ENCODE measurements around the gene TTLL7. TPM values are rescaled to one million over a fixed set of nuclear protein-coding genes. Genes with fewer than 3 reads are reported as not detected.

TTLL7 gene
- total and polyA plus RNA-seq, 2 donors (not counting 1 experiment from before 2014, with no cell fraction given) = 0.01 TPM; not detected in 1

DNA sequence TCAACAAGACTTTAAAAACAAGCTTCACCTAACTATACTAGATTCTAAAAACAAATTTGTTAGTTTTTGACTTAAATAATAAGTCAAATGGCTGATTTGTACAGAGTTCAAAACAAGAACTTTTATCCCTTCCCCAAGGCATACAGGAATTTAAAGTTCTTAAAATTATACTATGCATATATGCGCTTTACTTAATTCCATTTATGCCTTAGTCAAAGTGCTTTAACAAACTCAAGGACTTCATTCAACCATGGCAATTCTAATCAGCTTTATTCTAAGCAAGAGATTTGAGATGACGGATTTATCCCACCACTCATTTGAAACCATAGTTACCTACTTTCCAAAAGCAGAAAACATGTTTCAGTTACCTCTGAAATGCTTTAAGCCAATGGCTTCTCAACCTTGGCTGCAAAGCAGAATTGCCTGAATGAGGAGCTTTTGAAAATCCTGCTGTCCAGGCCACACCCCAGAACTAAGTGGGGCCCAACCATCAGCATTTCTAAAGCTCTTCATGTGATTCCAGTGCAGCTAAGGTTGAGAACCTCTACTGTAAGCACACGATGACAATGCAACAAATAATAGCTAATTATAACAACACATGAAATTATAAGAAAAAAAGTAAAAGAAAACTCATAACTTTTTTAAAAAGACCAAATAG, 44.6 kb downstream of the TTLL7 start:
- DNase-seq = no peak

DNA sequence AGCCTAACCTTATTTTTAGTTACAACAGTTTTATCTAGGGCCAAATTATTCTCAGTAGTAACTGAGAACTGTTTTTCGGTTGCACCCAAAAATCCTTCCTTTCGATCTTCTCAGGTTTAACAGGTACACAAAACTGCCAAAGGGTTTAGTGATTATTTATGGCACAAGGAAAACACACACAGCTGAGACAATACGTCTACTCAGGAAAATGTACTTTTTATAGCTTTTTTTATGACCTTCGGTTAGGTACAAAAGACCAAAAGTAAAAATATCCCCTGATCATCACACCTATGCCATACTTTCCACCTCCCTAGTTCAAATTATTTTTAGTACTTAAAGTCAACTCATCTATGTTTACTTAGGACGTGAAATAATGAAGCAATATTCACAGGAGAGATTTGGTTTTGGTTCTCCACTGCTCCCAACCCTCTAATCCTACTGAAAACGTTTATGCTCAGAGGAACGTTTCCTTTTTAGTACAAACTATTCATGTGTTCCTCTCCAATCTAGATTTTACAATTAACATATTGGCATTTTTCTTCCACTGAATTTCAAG, 48.7 kb downstream of the TTLL7 start:
- Mint-ChIP-seq H3K4me3 (no peak overlapping the region), H3K9me3 (ENCODE audit: insufficient read depth) (no peaks in the 10 kb centered on the region), H3K27ac (no peak overlapping the region), H3K27me3 (peaks cover 15% of the 10 kb centered on the region), H3K4me1 (no peaks in the 10 kb centered on the region)
- no peak for ATAC-seq (ENCODE audit: low read depth)
- no peaks in the 10 kb centered on the region for H3K36me3 ChIP-seq (replicated peaks in 1 of 2; ENCODE audit: control extremely low read depth in 1 of 2, control insufficient read depth in 1 of 2, extremely low read depth in 1 of 2, insufficient read depth in 2 of 2, low read length in 1 of 2)
- no CpG with 5 or more reads among the region's 7 CpGs for WGBS (ENCODE audit: insufficient coverage)
- peaks cover 0 to 4% (median 0%) of the 10 kb centered on the region in 4 experiments for H3K27me3 ChIP-seq (replicated peaks in 1 of 4; ENCODE audit: control extremely low read depth in 1 of 4, control insufficient read depth in 3 of 4, insufficient read depth in 4 of 4, low read length in 3 of 4)
- H3K4me1 ChIP-seq (ENCODE audit: control insufficient read depth in 2 of 2, insufficient read depth in 2 of 2, low read length in 2 of 2) = no peaks in the 10 kb centered on the region
- ChIA-PET POLR2A (no interaction called here), CTCF (no interaction called here)
- H3K4me2 ChIP-seq (replicated peaks; ENCODE audit: low read depth, low read length, poor library complexity, severe bottlenecking) = no peak overlapping the region
- H3K9ac ChIP-seq (ENCODE audit: low read length) = no peak overlapping the region
- no peak for DNase-seq
- H4K20me1 ChIP-seq (ENCODE audit: control insufficient read depth, insufficient read depth, low read length, poor library complexity, severe bottlenecking) = no peaks in the 10 kb centered on the region
- H3K79me2 ChIP-seq (ENCODE audit: control insufficient read depth, insufficient read depth, low read length) = no peaks in the 10 kb centered on the region
- no peak overlapping the region for H2AFZ ChIP-seq (ENCODE audit: insufficient read depth, low read depth, low read length, poor library complexity, severe bottlenecking)
- H3K4me3 ChIP-seq (ENCODE audit: control extremely low read depth in 1 of 5, extremely low read depth in 1 of 5, insufficient read depth in 1 of 5, low read depth in 2 of 5, low read length in 4 of 5) = no peak overlapping the region
- intact Hi-C loops (cut with micrococcal nuclease) = no loop called here
- H3K9me3 ChIP-seq (ENCODE audit: control extremely low read depth in 1 of 3, control insufficient read depth in 2 of 3, insufficient read depth in 1 of 3, low read length in 2 of 3) = no peaks in the 10 kb centered on the region
- no peak overlapping the region for H3K27ac ChIP-seq (ENCODE audit: low read length in 2 of 2)
- TF ChIP-seq EZH2 (IDR thresholded peaks at IDR 0.05; ENCODE audit: borderline replicate concordance, insufficient read depth, low read depth, low read length, poor library complexity, severe bottlenecking) = no peak
- TF ChIP-seq, protein P1, sequence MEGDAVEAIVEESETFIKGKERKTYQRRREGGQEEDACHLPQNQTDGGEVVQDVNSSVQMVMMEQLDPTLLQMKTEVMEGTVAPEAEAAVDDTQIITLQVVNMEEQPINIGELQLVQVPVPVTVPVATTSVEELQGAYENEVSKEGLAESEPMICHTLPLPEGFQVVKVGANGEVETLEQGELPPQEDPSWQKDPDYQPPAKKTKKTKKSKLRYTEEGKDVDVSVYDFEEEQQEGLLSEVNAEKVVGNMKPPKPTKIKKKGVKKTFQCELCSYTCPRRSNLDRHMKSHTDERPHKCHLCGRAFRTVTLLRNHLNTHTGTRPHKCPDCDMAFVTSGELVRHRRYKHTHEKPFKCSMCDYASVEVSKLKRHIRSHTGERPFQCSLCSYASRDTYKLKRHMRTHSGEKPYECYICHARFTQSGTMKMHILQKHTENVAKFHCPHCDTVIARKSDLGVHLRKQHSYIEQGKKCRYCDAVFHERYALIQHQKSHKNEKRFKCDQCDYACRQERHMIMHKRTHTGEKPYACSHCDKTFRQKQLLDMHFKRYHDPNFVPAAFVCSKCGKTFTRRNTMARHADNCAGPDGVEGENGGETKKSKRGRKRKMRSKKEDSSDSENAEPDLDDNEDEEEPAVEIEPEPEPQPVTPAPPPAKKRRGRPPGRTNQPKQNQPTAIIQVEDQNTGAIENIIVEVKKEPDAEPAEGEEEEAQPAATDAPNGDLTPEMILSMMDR (IDR thresholded peaks at IDR 0.05) = no peak

More for the DNA sequence above, 44.6 kb downstream of the TTLL7 start:
- H3K79me2 ChIP-seq (ENCODE audit: control insufficient read depth, insufficient read depth, low read length) = no peaks in the 10 kb centered on the region
- H3K27ac ChIP-seq (ENCODE audit: low read length in 2 of 2) = no peak overlapping the region
- H3K27me3 ChIP-seq (replicated peaks in 1 of 4; ENCODE audit: control extremely low read depth in 1 of 4, control insufficient read depth in 3 of 4, insufficient read depth in 4 of 4, low read length in 3 of 4) = peaks cover 0 to 4% (median 0%) of the 10 kb centered on the region in 4 experiments
- H3K9me3 Mint-ChIP-seq (ENCODE audit: insufficient read depth) = no peaks in the 10 kb centered on the region
- no peaks in the 10 kb centered on the region for H4K20me1 ChIP-seq (ENCODE audit: control insufficient read depth, insufficient read depth, low read length, poor library complexity, severe bottlenecking)
- ATAC-seq (ENCODE audit: low read depth) = no peak
- H3K4me3 ChIP-seq (ENCODE audit: control extremely low read depth in 1 of 5, extremely low read depth in 1 of 5, insufficient read depth in 1 of 5, low read depth in 2 of 5, low read length in 4 of 5) = no peak overlapping the region
- WGBS (ENCODE audit: insufficient coverage) = 100% methylated on average over 1 of the region's 3 CpGs
- H3K9ac ChIP-seq (ENCODE audit: low read length) = no peak overlapping the region
- H3K4me2 ChIP-seq (replicated peaks; ENCODE audit: low read depth, low read length, poor library complexity, severe bottlenecking) = no peak overlapping the region
- H3K4me3 Mint-ChIP-seq = no peak overlapping the region
- no peaks in the 10 kb centered on the region for H3K4me1 ChIP-seq (ENCODE audit: control insufficient read depth in 2 of 2, insufficient read depth in 2 of 2, low read length in 2 of 2)
- H3K4me1 Mint-ChIP-seq = no peaks in the 10 kb centered on the region
- peaks cover 12% of the 10 kb centered on the region for H3K27me3 Mint-ChIP-seq
- no peaks in the 10 kb centered on the region for H3K36me3 ChIP-seq (replicated peaks in 1 of 2; ENCODE audit: control extremely low read depth in 1 of 2, control insufficient read depth in 1 of 2, extremely low read depth in 1 of 2, insufficient read depth in 2 of 2, low read length in 1 of 2)
- POLR2A ChIA-PET = no interaction called here
- no peak overlapping the region for H3K27ac Mint-ChIP-seq
- CTCF ChIA-PET = interaction anchor here (0.7 kb wide), 1 partner anchor 9 kb away, joined by 3 read pairs; no protein-coding TSS in a partner anchor
- H2AFZ ChIP-seq (ENCODE audit: insufficient read depth, low read depth, low read length, poor library complexity, severe bottlenecking) = no peak overlapping the region
- TF ChIP-seq EZH2 (IDR thresholded peaks at IDR 0.05; ENCODE audit: borderline replicate concordance, insufficient read depth, low read depth, low read length, poor library complexity, severe bottlenecking) = no peak
- TF ChIP-seq, protein P1 (IDR thresholded peaks at IDR 0.05) = no peak
- intact Hi-C loops (cut with micrococcal nuclease) = no loop called here
- no peaks in the 10 kb centered on the region for H3K9me3 ChIP-seq (ENCODE audit: control extremely low read depth in 1 of 3, control insufficient read depth in 2 of 3, insufficient read depth in 1 of 3, low read length in 2 of 3)

Data from B cell (primary cell).